Suprapubic skin (tissue), 4 donors: ENCODE data around the gene ERCC5. TPM values are rescaled to one million over a fixed set of nuclear protein-coding genes. Genes with fewer than 3 reads are reported as not detected.

Experiments
- DNase-seq, 2 donors: peaks; one replicate each; pipeline ENCODE4 v3.0.0-alpha.2; 2019; ENCODE audit warnings: low spot score in 2 of 2
- H3K27ac ChIP-seq: fragments of 200-600 bp; sonication (generic); one replicate; pipeline ENCODE4 v1.5.1; 2019
- H3K27me3 ChIP-seq: fragments of 200-600 bp; sonication (generic); one replicate; pipeline ENCODE4 v1.5.1; 2019
- H3K36me3 ChIP-seq: fragments of 200-600 bp; sonication (generic); one replicate; pipeline ENCODE4 v1.5.1; 2019
- H3K4me1 ChIP-seq: fragments of 200-600 bp; sonication (generic); one replicate; pipeline ENCODE4 v1.5.1; 2019
- H3K4me3 ChIP-seq: fragments of 200-600 bp; sonication (generic); one replicate; pipeline ENCODE4 v1.5.1; 2019; ENCODE audit warnings: mild to moderate bottlenecking
- H3K9me3 ChIP-seq: fragments of 200-600 bp; sonication (generic); one replicate; pipeline ENCODE4 v1.5.1; 2019
- EP300 ChIP-seq: sonication (generic); formaldehyde crosslinking; IDR thresholded peaks from one replicate; pipeline ENCODE4 v1.6.1; 2017; ENCODE audit warnings: antibody characterized with exemption
- POLR2A ChIP-seq, 2 donors: fragments of 450-650 bp; IDR thresholded peaks; one replicate each; pipeline ENCODE4 v1.6.1; 2017; ENCODE audit warnings: antibody characterized with exemption in 2 of 2, mild to moderate bottlenecking in 2 of 2, moderate library complexity in 2 of 2
- POLR2AphosphoS5 ChIP-seq, 3 donors: sonication (generic); formaldehyde crosslinking; IDR thresholded peaks; one replicate each; pipeline ENCODE4 v1.6.1; 2017; ENCODE audit warnings: antibody characterized with exemption in 3 of 3
- WGBS: methylation state at CpG from one replicate; pipeline ENCODE4 v1.1.5; 2018; 5-methylcytosine and 5-hydroxymethylcytosine counted together
- total RNA-seq, 4 donors: library from RNA; depleted of rRNA; stranded (reverse); fragments of >200 nt; gene quantifications; one replicate each; pipeline ENCODE4 v1.1.0, GENCODE V29; 2016
- TF ChIP-seq, protein P1 (sequence below), 2 donors: fragments of 200-600 bp in 1 of 2; fragments of 450-650 bp in 1 of 2; sonication (generic) in 1 of 2; IDR thresholded peaks; one replicate each; pipeline ENCODE4 v1.5.1; 2016 to 2019; ENCODE audit warnings: antibody characterized with exemption in 2 of 2, mild to moderate bottlenecking in 1 of 2, moderate library complexity in 1 of 2

Gene ERCC5
- total RNA-seq, 4 donors from 2014 or later = 31.6 to 144 (median 52.2) TPM

DNA sequence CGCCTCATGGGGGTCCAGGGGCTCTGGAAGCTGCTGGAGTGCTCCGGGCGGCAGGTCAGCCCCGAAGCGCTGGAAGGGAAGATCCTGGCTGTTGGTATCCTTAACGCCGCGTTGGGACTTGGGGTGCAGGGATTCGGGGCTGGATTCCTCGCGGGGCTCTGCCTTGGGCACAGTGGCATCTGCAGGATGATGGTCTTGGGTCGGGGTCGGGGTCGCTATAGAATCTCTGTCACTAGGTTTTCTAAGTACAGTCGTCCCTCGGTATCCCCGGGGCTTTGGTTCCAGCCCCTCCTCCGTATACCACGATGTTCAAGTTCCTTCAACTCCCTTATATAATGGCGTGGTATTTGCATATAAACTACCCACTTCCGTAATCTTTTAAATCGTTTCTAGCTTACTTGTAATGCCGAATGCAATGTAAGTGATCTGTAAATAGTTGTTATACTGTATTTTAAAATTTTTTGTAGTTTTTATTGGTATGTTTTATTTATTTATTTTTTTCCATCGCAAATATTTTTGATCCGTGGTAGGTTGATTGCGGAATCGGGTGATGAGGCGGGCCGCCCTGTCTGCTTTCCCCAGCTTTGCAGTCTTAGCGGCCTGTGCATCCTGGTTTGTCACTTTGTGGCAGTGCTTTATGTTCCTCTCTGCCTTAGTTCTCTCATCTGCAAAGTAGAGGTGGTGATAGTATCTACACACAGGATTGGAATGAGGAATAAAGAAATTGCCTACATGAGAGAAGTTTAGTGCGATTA lies 606 bp downstream of the ERCC5 start:
- Histone ChIP-seq H3K36me3 (no peaks in the 10 kb centered on the region), H3K4me3 (peak overlapping the region; percentile 93), H3K27ac (peak overlapping the region; percentile 97), H3K27me3 (no peaks in the 10 kb centered on the region), H3K9me3 (no peaks in the 10 kb centered on the region), H3K4me1 (peaks cover 27% of the 10 kb centered on the region)
- DNase-seq = peak; percentile 72 to 81
- under 1% methylated on average over 29 of the region's 31 CpGs for WGBS
- TF ChIP-seq EP300 (no peak), POLR2A (IDR thresholded peaks at IDR 0.05) (no peak), POLR2AphosphoS5 (IDR thresholded peaks at IDR 0.05) (no peak)
- TF ChIP-seq, protein P1, sequence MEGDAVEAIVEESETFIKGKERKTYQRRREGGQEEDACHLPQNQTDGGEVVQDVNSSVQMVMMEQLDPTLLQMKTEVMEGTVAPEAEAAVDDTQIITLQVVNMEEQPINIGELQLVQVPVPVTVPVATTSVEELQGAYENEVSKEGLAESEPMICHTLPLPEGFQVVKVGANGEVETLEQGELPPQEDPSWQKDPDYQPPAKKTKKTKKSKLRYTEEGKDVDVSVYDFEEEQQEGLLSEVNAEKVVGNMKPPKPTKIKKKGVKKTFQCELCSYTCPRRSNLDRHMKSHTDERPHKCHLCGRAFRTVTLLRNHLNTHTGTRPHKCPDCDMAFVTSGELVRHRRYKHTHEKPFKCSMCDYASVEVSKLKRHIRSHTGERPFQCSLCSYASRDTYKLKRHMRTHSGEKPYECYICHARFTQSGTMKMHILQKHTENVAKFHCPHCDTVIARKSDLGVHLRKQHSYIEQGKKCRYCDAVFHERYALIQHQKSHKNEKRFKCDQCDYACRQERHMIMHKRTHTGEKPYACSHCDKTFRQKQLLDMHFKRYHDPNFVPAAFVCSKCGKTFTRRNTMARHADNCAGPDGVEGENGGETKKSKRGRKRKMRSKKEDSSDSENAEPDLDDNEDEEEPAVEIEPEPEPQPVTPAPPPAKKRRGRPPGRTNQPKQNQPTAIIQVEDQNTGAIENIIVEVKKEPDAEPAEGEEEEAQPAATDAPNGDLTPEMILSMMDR (IDR thresholded peaks at IDR 0.05) = no peak

- no peak for TF ChIP-seq POLR2AphosphoS5 (IDR thresholded peaks at IDR 0.05)
- no peak for TF ChIP-seq EP300
- TF ChIP-seq POLR2A (IDR thresholded peaks at IDR 0.05) = no peak
- TF ChIP-seq, protein P1 (IDR thresholded peaks at IDR 0.05) = peak; percentile 21 to 70
- 19% methylated on average over 12 of the region's 12 CpGs for WGBS
- Histone ChIP-seq H3K4me1 (peaks cover 27% of the 10 kb centered on the region), H3K36me3 (peaks cover 2% of the 10 kb centered on the region), H3K27me3 (no peaks in the 10 kb centered on the region), H3K4me3 (peak overlapping the region; percentile 93), H3K9me3 (no peaks in the 10 kb centered on the region), H3K27ac (peak overlapping the region; percentile 97)
- DNase-seq = no peak
Measured at GRCh38 chr13:102847272-102848234, 1.7 kb downstream of the ERCC5 start.

GRCh38 chr13:102848956-102849355 lies 3.1 kb downstream of the ERCC5 start:
- Histone ChIP-seq H3K9me3 (no peaks in the 10 kb centered on the region), H3K27me3 (no peaks in the 10 kb centered on the region), H3K27ac (no peak overlapping the region), H3K4me1 (peaks cover 27% of the 10 kb centered on the region), H3K4me3 (no peak overlapping the region), H3K36me3 (peaks cover 15% of the 10 kb centered on the region)
- no peak for DNase-seq
- TF ChIP-seq POLR2AphosphoS5 (IDR thresholded peaks at IDR 0.05) = no peak
- TF ChIP-seq, protein P1 (IDR thresholded peaks at IDR 0.05) = no peak
- no peak for TF ChIP-seq EP300
- TF ChIP-seq POLR2A (IDR thresholded peaks at IDR 0.05) = no peak
- 82% methylated on average over 6 of the region's 6 CpGs for WGBS

GRCh38 chr13:102852556-102852955 lies 6.7 kb downstream of the ERCC5 start:
- H3K4me1 ChIP-seq = peaks cover 18% of the 10 kb centered on the region
- 91% methylated on average over 3 of the region's 3 CpGs for WGBS
- TF ChIP-seq POLR2A (IDR thresholded peaks at IDR 0.05) = no peak
- no peak for TF ChIP-seq POLR2AphosphoS5 (IDR thresholded peaks at IDR 0.05)
- no peak for TF ChIP-seq EP300
- TF ChIP-seq, protein P1 (IDR thresholded peaks at IDR 0.05) = no peak

DNA sequence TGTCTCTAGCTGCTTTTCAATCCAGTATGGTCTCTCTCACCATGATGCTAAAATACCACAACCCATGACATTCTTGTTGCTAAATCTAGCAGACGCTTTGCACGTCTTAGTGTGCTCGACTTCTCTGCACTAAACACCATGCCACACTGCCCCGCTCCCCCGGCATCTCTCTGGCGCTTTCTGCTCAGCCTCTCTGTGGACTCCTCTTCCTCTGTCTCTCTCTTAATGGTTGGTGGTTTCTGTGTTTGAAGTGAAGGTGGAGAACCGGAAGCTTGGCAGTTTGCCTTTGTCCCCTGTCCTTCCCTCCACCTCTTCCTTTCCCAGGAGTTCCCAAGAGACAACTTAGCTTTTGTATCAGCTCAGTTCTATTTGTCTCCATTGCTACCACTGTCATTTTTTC lies 8.8 kb downstream of the ERCC5 start:
- no peak for TF ChIP-seq POLR2A (IDR thresholded peaks at IDR 0.05)
- TF ChIP-seq EP300 = no peak
- TF ChIP-seq POLR2AphosphoS5 (IDR thresholded peaks at IDR 0.05) = no peak
- H3K4me1 ChIP-seq = peaks cover 8% of the 10 kb centered on the region
- no peak overlapping the region for H3K27ac ChIP-seq
- H3K27me3 ChIP-seq = no peaks in the 10 kb centered on the region
- 80% methylated on average over 7 of the region's 7 CpGs for WGBS
- H3K9me3 ChIP-seq = no peaks in the 10 kb centered on the region
- H3K4me3 ChIP-seq = no peak overlapping the region
- peaks cover 68% of the 10 kb centered on the region for H3K36me3 ChIP-seq
- DNase-seq = no peak

More at GRCh38 chr13:102852556-102852955, 6.7 kb downstream of the ERCC5 start:
- Histone ChIP-seq H3K27ac (no peak overlapping the region), H3K27me3 (no peaks in the 10 kb centered on the region), H3K9me3 (no peaks in the 10 kb centered on the region), H3K4me3 (no peak overlapping the region), H3K36me3 (peaks cover 47% of the 10 kb centered on the region)
- DNase-seq = no peak
